NCI-H82 treated with DMSO at 0.1 percent for 48 hours (cell line): ENCODE data around the gene DDR2.

Source experiments
- DNase-seq: peaks from one replicate; lab custom pipeline; 2025; ENCODE audit not compliant: unreplicated experiment; lab: John Stamatoyannopoulos, UW

Gene DDR2

GRCh38 chr1:162695687-162696086 lies 63.4 kb downstream of the DDR2 start:
- no peak for DNase-seq

GRCh38 chr1:162696286-162696862 lies 64.1 kb downstream of the DDR2 start:
- DNase-seq: peak; percentile 97

- no peak for DNase-seq
Measured at GRCh38 chr1:162697140-162697895, 65.1 kb downstream of the DDR2 start.

- no peak for DNase-seq
Measured at GRCh38 chr1:162699366-162699765, 67.1 kb downstream of the DDR2 start.

GRCh38 chr1:162700131-162700530 lies 67.9 kb downstream of the DDR2 start:
- DNase-seq: no peak

GRCh38 chr1:162701286-162701685 lies 69.0 kb downstream of the DDR2 start:
- peak; percentile 40 for DNase-seq

- DNase-seq: peak; percentile 42
Measured at GRCh38 chr1:162702628-162703027, 70.4 kb downstream of the DDR2 start.

- DNase-seq: no peak
Measured at GRCh38 chr1:162703708-162704107, 71.4 kb downstream of the DDR2 start.

- no peak for DNase-seq
Measured at GRCh38 chr1:162704673-162705424, 72.6 kb downstream of the DDR2 start.

GRCh38 chr1:162706003-162706402 lies 73.7 kb downstream of the DDR2 start:
- DNase-seq: no peak

GRCh38 chr1:162706606-162707005 lies 74.3 kb downstream of the DDR2 start:
- no peak for DNase-seq

GRCh38 chr1:162708286-162708685 lies 76.0 kb downstream of the DDR2 start:
- DNase-seq: no peak

- no peak for DNase-seq
Measured at GRCh38 chr1:162709132-162709860, 77.0 kb downstream of the DDR2 start.

GRCh38 chr1:162709870-162710269 lies 77.6 kb downstream of the DDR2 start:
- no peak for DNase-seq

- no peak for DNase-seq
Measured at GRCh38 chr1:162710345-162710744, 78.1 kb downstream of the DDR2 start.

GRCh38 chr1:162710780-162711465 lies 78.7 kb downstream of the DDR2 start:
- no peak for DNase-seq

- no peak for DNase-seq
Measured at GRCh38 chr1:162712317-162713029, 80.2 kb downstream of the DDR2 start.

- no peak for DNase-seq
Measured at GRCh38 chr1:162716123-162716522, 83.9 kb downstream of the DDR2 start.

- no peak for DNase-seq
Measured at GRCh38 chr1:162716552-162716951, 84.3 kb downstream of the DDR2 start.

- no peak for DNase-seq
Measured at GRCh38 chr1:162717548-162718184, 85.4 kb downstream of the DDR2 start.
